Measurements from ENCODE around the gene ZBTB47. TPM values are rescaled to one million over a fixed set of nuclear protein-coding genes. Genes with fewer than 3 reads are reported as not detected.

ZBTB47 gene
- total and polyA plus RNA-seq, 2 donors (not counting 3 experiments of a cell fraction or from before 2014, with no cell fraction given) = 10.6 to 14.5 TPM

GRCh38 chr3:42612928-42613327 is 40.6 kb upstream of the ZBTB47 start:
- Histone ChIP-seq H2AFZ (ENCODE audit: low read depth, low read length) (no peak overlapping the region), H3K27me3 (ENCODE audit: control insufficient read depth in 2 of 2, insufficient read depth in 2 of 2, low read length in 2 of 2) (no peaks in the 10 kb centered on the region), H3K9me3 (replicated peaks; ENCODE audit: control insufficient read depth, insufficient read depth, low read length) (no peaks in the 10 kb centered on the region), H3K4me1 (ENCODE audit: control insufficient read depth, extremely low read depth, insufficient read depth, low read length) (peaks cover 32% of the 10 kb centered on the region), H3K9me1 (replicated peaks; ENCODE audit: control insufficient read depth, extremely low read depth, insufficient read depth, low read length) (no peaks in the 10 kb centered on the region), H3K4me2 (ENCODE audit: insufficient read depth, low read length) (no peak overlapping the region), H4K20me1 (replicated peaks; ENCODE audit: control insufficient read depth, extremely low read depth, insufficient read depth, low read length) (peaks cover 5% of the 10 kb centered on the region), H3K4me3 (replicated peaks in 1 of 3; ENCODE audit: insufficient read depth in 1 of 3, low read depth in 1 of 3, low read length in 3 of 3) (no peak overlapping the region), H3K27ac (ENCODE audit: insufficient read depth, low read depth, low read length) (no peak overlapping the region), H3K79me2 (ENCODE audit: control insufficient read depth, insufficient read depth, low read length) (peaks cover 91% of the 10 kb centered on the region), H3K9ac (replicated peaks; ENCODE audit: extremely low read depth, insufficient read depth, low read length) (no peak overlapping the region), H3K36me3 (ENCODE audit: control insufficient read depth in 2 of 2, extremely low read depth in 1 of 2, insufficient read depth in 2 of 2, low read length in 2 of 2) (peaks cover 3% of the 10 kb centered on the region in 2 experiments)
- POLR2A ChIA-PET = interaction anchor here (1.0 kb wide), 1 partner anchor 24 kb away, joined by 3 read pairs; no protein-coding TSS in a partner anchor
- CTCF ChIA-PET = interaction anchor here (1.0 to 2.6 kb wide), 16 partner anchors 8 to 132 kb away, joined by 3 to 28 read pairs (median 5); partner anchors contain the start of gene NKTR
- peak; percentile 22 for DNase-seq (ENCODE audit: low read depth, low spot score)
- TF ChIP-seq GATA2 (IDR thresholded peaks at IDR 0.05; ENCODE audit: insufficient read depth, insufficient read length, low read depth, low read length) = no peak
- no peak for TF ChIP-seq JUN (IDR thresholded peaks at IDR 0.05; ENCODE audit: borderline replicate concordance, insufficient read depth, insufficient read length, low read depth)
- no peak for TF ChIP-seq EZH2 (IDR thresholded peaks at IDR 0.05; ENCODE audit: borderline replicate concordance, low read depth, low read length, severe bottlenecking)
- no peak for TF ChIP-seq POLR2AphosphoS5 (IDR thresholded peaks at IDR 0.05; ENCODE audit: insufficient read depth, low read depth, low read length)
- TF ChIP-seq POLR2A (IDR thresholded peaks at IDR 0.05; ENCODE audit: low read depth, low read length) = no peak
- TF ChIP-seq MYC (IDR thresholded peaks at IDR 0.05; ENCODE audit: low read depth, low read length) = no peak
- no peak for TF ChIP-seq MAX (IDR thresholded peaks at IDR 0.05; ENCODE audit: insufficient read depth, insufficient read length)
- TF ChIP-seq FOS (IDR thresholded peaks at IDR 0.05; ENCODE audit: borderline replicate concordance, insufficient read depth, low read length) = no peak
- no peak for TF ChIP-seq CTCF (IDR thresholded peaks at IDR 0.05; ENCODE audit: extremely low read depth in 1 of 2, insufficient read depth in 1 of 2, low read depth in 1 of 2, low read length in 2 of 2)
- no peak for FAIRE-seq
- intact Hi-C loops (cut with micrococcal nuclease) (loop anchor here (2.0 kb wide), 1 partner anchor 40 kb away; no protein-coding TSS in a partner anchor), dilution Hi-C loops (cut with MboI; ENCODE audit: extremely low pct_ligation_motif_present, low sequenced_read_pairs) (no loop called here)
- BruUV-seq (replicated peaks) = no TSS peak
